ENCODE data around the gene EML6. TPM values are rescaled to one million over a fixed set of nuclear protein-coding genes. Genes with fewer than 3 reads are reported as not detected.

The EML6 gene
- polyA plus RNA-seq, 2 of the 4 experiments (the other 2 are of a cell fraction) = 1.4 to 1.5 TPM

DNA sequence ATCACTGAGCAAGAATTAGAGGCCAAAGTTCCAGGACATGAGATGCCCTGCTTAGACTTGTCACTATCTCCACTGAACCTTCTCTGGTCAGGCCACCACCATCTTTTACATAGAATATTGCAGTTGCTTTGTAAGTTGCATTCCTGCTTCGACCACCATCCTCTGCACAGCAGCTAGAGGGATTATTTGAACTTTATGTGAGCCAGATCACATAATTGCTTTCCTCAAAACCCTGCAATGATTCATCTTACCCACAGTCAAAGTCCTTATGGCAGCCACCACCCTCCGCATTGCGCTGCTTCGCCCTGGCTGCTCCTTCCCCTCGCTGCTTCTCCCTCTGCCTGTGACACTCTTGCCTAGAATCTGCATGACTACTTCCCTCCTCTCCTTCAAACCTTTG is 111.3 kb downstream of the EML6 start:
- TF ChIP-seq, protein P1, sequence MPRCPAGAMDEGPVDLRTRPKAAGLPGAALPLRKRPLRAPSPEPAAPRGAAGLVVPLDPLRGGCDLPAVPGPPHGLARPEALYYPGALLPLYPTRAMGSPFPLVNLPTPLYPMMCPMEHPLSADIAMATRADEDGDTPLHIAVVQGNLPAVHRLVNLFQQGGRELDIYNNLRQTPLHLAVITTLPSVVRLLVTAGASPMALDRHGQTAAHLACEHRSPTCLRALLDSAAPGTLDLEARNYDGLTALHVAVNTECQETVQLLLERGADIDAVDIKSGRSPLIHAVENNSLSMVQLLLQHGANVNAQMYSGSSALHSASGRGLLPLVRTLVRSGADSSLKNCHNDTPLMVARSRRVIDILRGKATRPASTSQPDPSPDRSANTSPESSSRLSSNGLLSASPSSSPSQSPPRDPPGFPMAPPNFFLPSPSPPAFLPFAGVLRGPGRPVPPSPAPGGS (IDR thresholded peaks at IDR 0.05) = no peak
- TF ChIP-seq ZC3H11A (IDR thresholded peaks at IDR 0.05) (no peak), ZNF302 (CRISPR knock-in tag; IDR thresholded peaks at IDR 0.05) (no peak), POLR2A (IDR thresholded peaks at IDR 0.05; ENCODE audit: low read length) (no peak), ELK1 (IDR thresholded peaks at IDR 0.05; ENCODE audit: low read depth, low read length) (no peak), MAFK (IDR thresholded peaks at IDR 0.05; ENCODE audit: partially characterized antibody) (no peak), TP53 (CRISPR knock-in tag; IDR thresholded peaks at IDR 0.05) (no peak), USF2 (IDR thresholded peaks at IDR 0.05) (no peak), SREBF2 (IDR thresholded peaks at IDR 0.05) (no peak), POLR2AphosphoS2 (conservative IDR thresholded peaks at IDR 0.05; ENCODE audit: low read length) (no peak), EHMT2 (IDR thresholded peaks at IDR 0.05; ENCODE audit: low read depth) (no peak), KDM5A (IDR thresholded peaks at IDR 0.05) (no peak), EHF (CRISPR knock-in tag; IDR thresholded peaks at IDR 0.05) (no peak)
- TF ChIP-seq, protein P2, sequence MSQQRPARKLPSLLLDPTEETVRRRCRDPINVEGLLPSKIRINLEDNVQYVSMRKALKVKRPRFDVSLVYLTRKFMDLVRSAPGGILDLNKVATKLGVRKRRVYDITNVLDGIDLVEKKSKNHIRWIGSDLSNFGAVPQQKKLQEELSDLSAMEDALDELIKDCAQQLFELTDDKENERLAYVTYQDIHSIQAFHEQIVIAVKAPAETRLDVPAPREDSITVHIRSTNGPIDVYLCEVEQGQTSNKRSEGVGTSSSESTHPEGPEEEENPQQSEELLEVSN (IDR thresholded peaks at IDR 0.05; ENCODE audit: borderline replicate concordance, low read depth) = no peak
- TF ChIP-seq, protein P3, sequence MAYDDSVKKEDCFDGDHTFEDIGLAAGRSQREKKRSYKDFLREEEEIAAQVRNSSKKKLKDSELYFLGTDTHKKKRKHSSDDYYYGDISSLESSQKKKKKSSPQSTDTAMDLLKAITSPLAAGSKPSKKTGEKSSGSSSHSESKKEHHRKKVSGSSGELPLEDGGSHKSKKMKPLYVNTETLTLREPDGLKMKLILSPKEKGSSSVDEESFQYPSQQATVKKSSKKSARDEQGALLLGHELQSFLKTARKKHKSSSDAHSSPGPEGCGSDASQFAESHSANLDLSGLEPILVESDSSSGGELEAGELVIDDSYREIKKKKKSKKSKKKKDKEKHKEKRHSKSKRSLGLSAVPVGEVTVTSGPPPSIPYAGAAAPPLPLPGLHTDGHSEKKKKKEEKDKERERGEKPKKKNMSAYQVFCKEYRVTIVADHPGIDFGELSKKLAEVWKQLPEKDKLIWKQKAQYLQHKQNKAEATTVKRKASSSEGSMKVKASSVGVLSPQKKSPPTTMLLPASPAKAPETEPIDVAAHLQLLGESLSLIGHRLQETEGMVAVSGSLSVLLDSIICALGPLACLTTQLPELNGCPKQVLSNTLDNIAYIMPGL (CRISPR knock-in tag; IDR thresholded peaks at IDR 0.05; ENCODE audit: borderline replicate concordance) = no peak
- 76% methylated on average over 5 of the region's 5 CpGs for WGBS (ENCODE audit: missing lambda C conversion rate)
- DNase-seq (ENCODE audit: low read depth in 1 of 2, low spot score in 1 of 2) (no peak), FAIRE-seq (no peak), ATAC-seq (no peak)
- no peak overlapping the region for H3K4me3 ChIP-seq
- ChIA-PET CTCF (interaction anchor here (1.7 kb wide), 1 partner anchor 130 kb away, joined by 6 read pairs; no protein-coding TSS in a partner anchor), POLR2A (no interaction called here)
- no peaks in the 10 kb centered on the region for H3K4me1 ChIP-seq
- no peaks in the 10 kb centered on the region for H3K9me3 ChIP-seq
- H3K4me2 ChIP-seq = no peak overlapping the region
- no peak overlapping the region for H3K27ac ChIP-seq

DNA sequence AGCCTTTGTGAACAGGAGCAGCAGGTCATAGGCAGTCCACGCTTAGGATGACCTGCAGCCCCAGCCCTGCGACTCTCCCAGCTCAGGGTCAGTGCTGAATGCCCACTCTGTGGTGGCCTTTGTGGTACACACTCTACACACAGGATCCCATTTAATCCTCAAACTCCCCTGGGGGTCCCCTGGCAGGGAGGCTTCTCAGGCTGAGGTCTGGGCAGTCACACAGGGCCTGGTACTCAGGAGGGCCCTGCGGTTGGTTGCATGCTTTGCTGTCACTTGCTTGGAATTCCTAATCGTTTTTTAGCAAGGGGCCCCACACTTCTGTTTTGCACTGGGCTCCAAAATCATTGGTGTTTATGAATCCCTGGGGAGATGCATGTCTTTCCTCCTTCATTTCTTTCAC is 113.0 kb downstream of the EML6 start:
- ATAC-seq = no peak
- Histone ChIP-seq H3K4me2 (no peak overlapping the region), H3K4me1 (0 out of 3 replicates have a peak, but pooled peaks cover 2% of the 10 kb centered on the region), H3K4me3 (no peak overlapping the region), H3K27ac (no peak overlapping the region), H3K9me3 (no peaks in the 10 kb centered on the region)
- ChIA-PET POLR2A (no interaction called here), CTCF (interaction anchor here (1.0 to 5.4 kb wide), 4 partner anchors 9 to 132 kb away, joined by 3 to 44 read pairs (median 16); no protein-coding TSS in a partner anchor)
- TF ChIP-seq, protein P4, sequence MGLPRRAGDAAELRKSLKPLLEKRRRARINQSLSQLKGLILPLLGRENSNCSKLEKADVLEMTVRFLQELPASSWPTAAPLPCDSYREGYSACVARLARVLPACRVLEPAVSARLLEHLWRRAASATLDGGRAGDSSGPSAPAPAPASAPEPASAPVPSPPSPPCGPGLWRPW (IDR thresholded peaks at IDR 0.05) = no peak
- TF ChIP-seq KDM5A (IDR thresholded peaks at IDR 0.05) (no peak), ZSCAN20 (CRISPR knock-in tag; IDR thresholded peaks at IDR 0.05) (no peak), PHF8 (IDR thresholded peaks at IDR 0.05; ENCODE audit: borderline replicate concordance, low read depth) (no peak), BHLHE40 (IDR thresholded peaks at IDR 0.05; ENCODE audit: low read depth, low read length) (no peak), CTCF (IDR thresholded peaks at IDR 0.05) (no peak), ZNF302 (CRISPR knock-in tag; IDR thresholded peaks at IDR 0.05) (no peak), ESRRA (IDR thresholded peaks at IDR 0.05; ENCODE audit: borderline replicate concordance, low read length) (no peak), CHD4 (IDR thresholded peaks at IDR 0.05; ENCODE audit: borderline replicate concordance) (no peak), EHF (CRISPR knock-in tag; IDR thresholded peaks at IDR 0.05) (no peak), HOXB13 (CRISPR knock-in tag; IDR thresholded peaks at IDR 0.05; ENCODE audit: low read depth) (no peak), RCOR1 (IDR thresholded peaks at IDR 0.05; ENCODE audit: low read depth, low read length) (no peak), HOXB5 (CRISPR knock-in tag; IDR thresholded peaks at IDR 0.05) (no peak)
- TF ChIP-seq, protein P2 (IDR thresholded peaks at IDR 0.05; ENCODE audit: borderline replicate concordance, low read depth) = no peak
- FAIRE-seq = no peak
- no peak for DNase-seq (ENCODE audit: low read depth in 1 of 2, low spot score in 1 of 2)
- WGBS (ENCODE audit: missing lambda C conversion rate) = 59% methylated on average over 4 of the region's 4 CpGs

Data from A549 (cell line).